Measurements from ENCODE around the gene MARK3. TPM values are rescaled to one million over a fixed set of nuclear protein-coding genes. Genes with fewer than 3 reads are reported as not detected.

Gene MARK3
- total and polyA plus RNA-seq, 2 of the 4 experiments (the other 2 are of a cell fraction) = 78.5 to 80.5 TPM

DNA sequence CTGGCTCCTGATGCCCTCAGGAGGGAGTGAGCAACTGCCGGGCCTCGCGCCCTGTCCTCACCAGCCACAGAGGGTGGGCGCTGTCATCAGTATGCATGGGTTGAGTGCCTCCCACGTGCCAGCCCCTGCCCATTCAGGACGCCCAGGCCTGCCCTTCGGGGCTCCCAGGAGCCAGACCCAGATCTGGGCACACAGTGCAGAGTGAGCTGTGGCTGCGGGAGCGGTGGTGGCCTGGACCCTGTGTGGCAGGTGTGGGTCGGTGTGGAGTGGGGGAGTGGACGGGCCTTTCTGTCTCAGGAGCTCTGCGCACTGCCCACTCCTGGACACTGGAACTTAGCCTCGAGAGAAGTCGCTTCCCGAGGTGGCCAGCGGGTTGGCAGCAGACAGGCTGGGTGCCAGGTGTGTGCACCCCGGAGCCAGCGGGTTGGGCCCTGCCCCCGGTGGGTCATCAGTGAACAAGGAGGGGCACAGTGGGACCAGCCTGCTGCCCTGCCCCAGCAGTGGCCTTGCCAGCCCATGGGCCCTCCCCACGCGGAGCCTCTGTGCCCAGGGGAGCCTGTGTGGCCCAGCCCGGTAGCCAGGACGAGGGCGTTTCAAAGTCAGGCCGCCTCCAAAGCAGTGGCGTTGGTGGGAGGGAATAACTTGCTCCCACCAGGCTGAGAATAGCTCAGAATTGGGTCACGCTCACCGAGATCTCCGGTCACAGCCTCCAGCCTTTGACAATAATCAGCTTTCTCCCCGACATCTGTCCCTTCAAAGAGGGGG lies 153.3 kb downstream of the MARK3 start:
- DNase-seq = no peak
- no peak overlapping the region for H2AK9ac ChIP-seq (replicated peaks; ENCODE audit: low read depth, low read length, poor library complexity)
- no peak overlapping the region; the same call in 1 of the 2 replicates for H3K4ac ChIP-seq (ENCODE audit: low read depth, low read length)
- in situ Hi-C loops (cut with MboI; ENCODE audit: low sequenced_read_pairs) = no loop called here
- WGBS, 2 experiments (ENCODE audit: extremely low coverage in 2 of 2, insufficient read length in 1 of 2) = 76% methylated on average over 16 of the region's 30 CpGs; no CpG with 5 or more reads in 1 of the 2 experiments
- no peak overlapping the region; the same call in 1 of the 2 replicates for H3K56ac ChIP-seq (ENCODE audit: extremely low read depth, insufficient read depth, low read length)
- no peak overlapping the region for H3K4me2 ChIP-seq (ENCODE audit: low read depth, low read length)
- no peak overlapping the region for H2BK120ac ChIP-seq (ENCODE audit: low read depth, low read length)
- H3K36me3 ChIP-seq (ENCODE audit: control insufficient read depth, insufficient read depth, low read length) = peaks cover 7% of the 10 kb centered on the region; the same call in 1 of the 2 replicates
- H3K79me1 ChIP-seq (ENCODE audit: low read depth in 1 of 2, low read length in 2 of 2) = no peaks in the 10 kb centered on the region; a peak in 1 of 4 replicates
- no peak overlapping the region for H2BK5ac ChIP-seq (ENCODE audit: low read depth, low read length, poor library complexity, severe bottlenecking)
- no peak overlapping the region for H2AFZ ChIP-seq (replicated peaks; ENCODE audit: low read length, poor library complexity)
- ATAC-seq (ENCODE audit: low read depth) = no peak
- H3K9ac ChIP-seq (ENCODE audit: low read depth, low read length) = no peak overlapping the region
- H3K4me3 ChIP-seq (ENCODE audit: insufficient read depth, low read depth, low read length) = no peak overlapping the region
- H4K8ac ChIP-seq (ENCODE audit: low read depth in 2 of 2, low read length in 2 of 2) = no peak overlapping the region
- no peak overlapping the region for H4K5ac ChIP-seq (ENCODE audit: low read depth, low read length)
- H2BK15ac ChIP-seq (ENCODE audit: low read depth, low read length) = no peak overlapping the region
- TF ChIP-seq MXI1 (IDR thresholded peaks at IDR 0.05; ENCODE audit: borderline replicate concordance, low read depth, low read length) (no peak), CHD1 (IDR thresholded peaks at IDR 0.05; ENCODE audit: low read depth, low read length) (no peak), FOS (IDR thresholded peaks at IDR 0.05; ENCODE audit: low read depth, low read length) (no peak), CEBPB (IDR thresholded peaks at IDR 0.05; ENCODE audit: low read depth, low read length) (no peak)
- TF ChIP-seq, protein P1, sequence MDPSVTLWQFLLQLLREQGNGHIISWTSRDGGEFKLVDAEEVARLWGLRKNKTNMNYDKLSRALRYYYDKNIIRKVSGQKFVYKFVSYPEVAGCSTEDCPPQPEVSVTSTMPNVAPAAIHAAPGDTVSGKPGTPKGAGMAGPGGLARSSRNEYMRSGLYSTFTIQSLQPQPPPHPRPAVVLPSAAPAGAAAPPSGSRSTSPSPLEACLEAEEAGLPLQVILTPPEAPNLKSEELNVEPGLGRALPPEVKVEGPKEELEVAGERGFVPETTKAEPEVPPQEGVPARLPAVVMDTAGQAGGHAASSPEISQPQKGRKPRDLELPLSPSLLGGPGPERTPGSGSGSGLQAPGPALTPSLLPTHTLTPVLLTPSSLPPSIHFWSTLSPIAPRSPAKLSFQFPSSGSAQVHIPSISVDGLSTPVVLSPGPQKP (IDR thresholded peaks at IDR 0.05; ENCODE audit: borderline replicate concordance, low read depth, low read length) = no peak
- no peaks in the 10 kb centered on the region for H3K27me3 ChIP-seq (ENCODE audit: control insufficient read depth, insufficient read depth, low read length)
- CTCF ChIA-PET = no interaction called here
- no peak overlapping the region for H4K91ac ChIP-seq (ENCODE audit: insufficient read depth, low read depth, low read length)
- POLR2A ChIA-PET (ENCODE audit: unreplicated experiment) = no interaction called here
- H3K14ac ChIP-seq (replicated peaks; ENCODE audit: low read depth, low read length) = no peak overlapping the region
- H2BK20ac ChIP-seq (ENCODE audit: low read depth, low read length) = no peak overlapping the region
- no peaks in the 10 kb centered on the region for H3K9me3 ChIP-seq (ENCODE audit: control insufficient read depth, insufficient read depth, low read length)
- dilution Hi-C loops (cut with HindIII; ENCODE audit: low sequenced_read_pairs, unreplicated experiment) = no loop called here
- no peaks in the 10 kb centered on the region for H4K20me1 ChIP-seq (ENCODE audit: insufficient read depth, low read length)
- H3K23ac ChIP-seq (ENCODE audit: low read depth, low read length) = no peak overlapping the region
- peaks cover 25% of the 10 kb centered on the region for H3K4me1 ChIP-seq (ENCODE audit: control insufficient read depth, insufficient read depth, low read length)
- no peak overlapping the region for H3K18ac ChIP-seq (ENCODE audit: low read depth, low read length)
- H3K9me1 ChIP-seq (ENCODE audit: insufficient read depth, low read length) = no peaks in the 10 kb centered on the region
- H2AK5ac ChIP-seq (ENCODE audit: low read depth, low read length) = peak overlapping the region; percentile 91; the same call in 1 of the 2 replicates
- BruUV-seq (replicated peaks) = no TSS peak
- H3K27ac ChIP-seq (ENCODE audit: insufficient read depth, low read length) = no peak overlapping the region
- intact Hi-C loops (cut with micrococcal nuclease) = no loop called here

Data from IMR-90 (cell line).